ENCODE data around the gene NT5M. TPM values are rescaled to one million over a fixed set of nuclear protein-coding genes. Genes with fewer than 3 reads are reported as not detected.

The NT5M gene
- total RNA-seq, 1 donor: 0.36 TPM

- H2AFZ ChIP-seq (ENCODE audit: low read length): peak within 1 kb of the TSS; percentile 96
- peak; percentile 98 for DNase-seq (ENCODE audit: insufficient read length, low spot score, missing footprints)
- peaks cover 15% of the 10 kb centered on the region for H3K4me1 ChIP-seq (ENCODE audit: insufficient read depth, low read length)
- peak within 1 kb of the TSS; percentile 97 for H3K4me2 ChIP-seq (ENCODE audit: insufficient read depth, low read length)
- H3K79me2 ChIP-seq (ENCODE audit: insufficient read depth, low read length): peaks cover 45% of the 10 kb centered on the region
- H3K4me3 ChIP-seq (ENCODE audit: insufficient read depth, low read length): peak within 1 kb of the TSS; percentile 98
- H3K27ac ChIP-seq (ENCODE audit: low read depth, low read length): peak within 1 kb of the TSS; percentile 79
- H3K36me3 ChIP-seq (ENCODE audit: insufficient read depth, low read length): peaks cover 6% of the 10 kb centered on the region
- no peaks in the 10 kb centered on the region for H3K27me3 ChIP-seq (ENCODE audit: insufficient read depth, low read length)
- no peak for TF ChIP-seq CTCF (IDR thresholded peaks at IDR 0.05; ENCODE audit: extremely low read depth, low read depth, low read length)
- H4K20me1 ChIP-seq (ENCODE audit: insufficient read depth, low read length): peaks cover 34% of the 10 kb centered on the region
- no peaks in the 10 kb centered on the region for H3K9me3 ChIP-seq (ENCODE audit: low read depth, low read length)
Measured at GRCh38 chr17:17280613-17281549, 22.3 kb upstream of the NT5M start, which contains the start of gene COPS3. COPS3 (minus strand) TSS chr17:17281246; CDS start chr17:17281186, 60 bp downstream.

DNA sequence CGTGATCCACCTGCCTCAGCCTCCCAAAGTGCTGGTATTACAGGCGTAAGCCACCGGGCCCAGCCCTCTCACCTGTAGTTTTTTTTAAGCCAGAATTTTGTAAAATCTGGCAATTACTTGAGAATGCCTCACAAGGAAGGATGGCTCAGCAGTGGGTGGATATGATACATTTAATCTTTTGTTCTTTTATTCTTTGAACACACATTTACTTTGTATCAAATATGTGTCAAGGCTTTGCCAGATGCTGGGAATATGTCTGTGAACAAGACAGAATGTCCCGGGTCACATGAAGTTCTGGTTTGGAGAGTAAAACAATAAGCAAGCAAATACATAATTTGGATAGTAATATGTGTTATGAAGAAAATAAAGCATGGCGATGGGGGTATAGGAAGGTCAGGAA lies 17.2 kb upstream of the NT5M start:
- Histone ChIP-seq H4K20me1 (ENCODE audit: insufficient read depth, low read length) (no peaks in the 10 kb centered on the region), H3K27me3 (ENCODE audit: insufficient read depth, low read length) (peaks cover 4% of the 10 kb centered on the region), H3K4me1 (ENCODE audit: insufficient read depth, low read length) (peaks cover 5% of the 10 kb centered on the region), H3K79me2 (ENCODE audit: insufficient read depth, low read length) (no peaks in the 10 kb centered on the region), H2AFZ (ENCODE audit: low read length) (no peak overlapping the region), H3K4me3 (ENCODE audit: insufficient read depth, low read length) (no peak overlapping the region), H3K36me3 (ENCODE audit: insufficient read depth, low read length) (no peaks in the 10 kb centered on the region), H3K27ac (ENCODE audit: low read depth, low read length) (no peak overlapping the region), H3K9me3 (ENCODE audit: low read depth, low read length) (no peaks in the 10 kb centered on the region), H3K4me2 (ENCODE audit: insufficient read depth, low read length) (no peak overlapping the region)
- no peak for DNase-seq (ENCODE audit: insufficient read length, low spot score, missing footprints)
- TF ChIP-seq CTCF (IDR thresholded peaks at IDR 0.05; ENCODE audit: extremely low read depth, low read depth, low read length): no peak

DNA sequence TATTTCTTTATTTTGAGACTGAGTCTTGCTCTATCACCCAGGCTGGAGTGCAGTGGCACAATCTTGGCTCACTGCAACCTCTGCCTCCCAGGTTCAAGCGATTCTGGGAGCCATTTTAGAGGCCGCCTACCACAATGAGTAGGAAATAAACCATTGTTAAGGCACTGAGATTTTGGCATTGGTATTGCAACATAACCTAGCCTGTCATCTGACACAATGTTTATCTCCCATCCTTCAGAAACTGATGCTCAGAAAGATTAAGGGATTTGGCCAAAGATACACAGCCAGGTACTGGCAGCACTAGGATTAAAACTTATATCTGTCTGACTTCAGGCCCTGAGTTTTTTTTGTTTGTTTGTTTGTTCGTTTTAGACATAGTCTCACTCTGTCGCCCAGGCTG lies 14.1 kb upstream of the NT5M start:
- Histone ChIP-seq H3K27me3 (ENCODE audit: insufficient read depth, low read length) (peaks cover 4% of the 10 kb centered on the region), H4K20me1 (ENCODE audit: insufficient read depth, low read length) (no peaks in the 10 kb centered on the region), H3K79me2 (ENCODE audit: insufficient read depth, low read length) (no peaks in the 10 kb centered on the region), H3K4me2 (ENCODE audit: insufficient read depth, low read length) (no peak overlapping the region), H3K9me3 (ENCODE audit: low read depth, low read length) (no peaks in the 10 kb centered on the region), H3K36me3 (ENCODE audit: insufficient read depth, low read length) (no peaks in the 10 kb centered on the region), H3K4me1 (ENCODE audit: insufficient read depth, low read length) (no peaks in the 10 kb centered on the region), H3K4me3 (ENCODE audit: insufficient read depth, low read length) (no peak overlapping the region), H3K27ac (ENCODE audit: low read depth, low read length) (no peak overlapping the region), H2AFZ (ENCODE audit: low read length) (no peak overlapping the region)
- no peak for DNase-seq (ENCODE audit: insufficient read length, low spot score, missing footprints)
- TF ChIP-seq CTCF (IDR thresholded peaks at IDR 0.05; ENCODE audit: extremely low read depth, low read depth, low read length): no peak

DNA sequence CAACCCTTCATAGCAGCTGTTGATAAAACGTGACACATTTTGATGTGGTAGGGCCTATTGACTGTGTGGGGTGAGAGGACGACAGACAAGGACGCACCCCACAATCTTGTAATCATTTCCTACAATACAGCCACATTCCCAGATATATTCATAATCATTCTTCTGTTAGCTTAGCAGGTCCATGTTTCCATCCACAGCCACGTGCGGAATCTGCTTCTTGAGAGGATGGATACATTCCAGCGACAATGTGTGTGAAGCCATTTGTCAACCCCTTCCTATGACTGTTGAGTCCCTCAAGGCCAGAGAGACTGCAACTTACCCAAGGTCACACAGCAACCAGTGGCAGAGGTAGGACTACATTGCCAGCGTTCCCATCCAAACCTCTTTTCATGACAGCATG lies 13.5 kb upstream of the NT5M start:
- no peak for TF ChIP-seq CTCF (IDR thresholded peaks at IDR 0.05; ENCODE audit: extremely low read depth, low read depth, low read length)
- Histone ChIP-seq H3K4me3 (ENCODE audit: insufficient read depth, low read length) (no peak overlapping the region), H3K4me2 (ENCODE audit: insufficient read depth, low read length) (no peak overlapping the region), H3K79me2 (ENCODE audit: insufficient read depth, low read length) (no peaks in the 10 kb centered on the region), H3K27ac (ENCODE audit: low read depth, low read length) (no peak overlapping the region), H3K4me1 (ENCODE audit: insufficient read depth, low read length) (no peaks in the 10 kb centered on the region), H4K20me1 (ENCODE audit: insufficient read depth, low read length) (no peaks in the 10 kb centered on the region), H3K36me3 (ENCODE audit: insufficient read depth, low read length) (no peaks in the 10 kb centered on the region), H2AFZ (ENCODE audit: low read length) (no peak overlapping the region), H3K27me3 (ENCODE audit: insufficient read depth, low read length) (peaks cover 4% of the 10 kb centered on the region), H3K9me3 (ENCODE audit: low read depth, low read length) (no peaks in the 10 kb centered on the region)
- DNase-seq (ENCODE audit: insufficient read length, low spot score, missing footprints): no peak
